WERI-Rb-1 (cell line): ENCODE results near the gene ILF3.

Experiments used
- DNase-seq: peaks from one replicate; pipeline ENCODE4 v3.0.0-alpha.2; 2020
- H3K27ac ChIP-seq: fragments of 250-450 bp; sonication (Bioruptor Pico); 2 replicates; pipeline ENCODE4 v1.5.1; 2020; ENCODE audit warnings: mild to moderate bottlenecking, moderate library complexity
- H3K27me3 ChIP-seq: fragments of 250-450 bp; sonication (Bioruptor Pico); 2 replicates; pipeline ENCODE4 v1.5.1; 2021; ENCODE audit warnings: mild to moderate bottlenecking, low read depth, moderate library complexity; ENCODE audit not compliant: insufficient read depth, severe bottlenecking
- H3K36me3 ChIP-seq: fragments of 250-450 bp; sonication (Bioruptor Pico); 2 replicates; pipeline ENCODE4 v1.5.1; 2020; ENCODE audit warnings: mild to moderate bottlenecking, moderate library complexity
- H3K4me3 ChIP-seq: 2 replicates; pipeline ENCODE4 v1.5.1; 2011; ENCODE audit warnings: low read depth, mild to moderate bottlenecking, control low read depth, low read length
- H3K9me3 ChIP-seq: fragments of 250-450 bp; sonication (Bioruptor Pico); 2 replicates; pipeline ENCODE4 v1.5.1; 2021; ENCODE audit warnings: mild to moderate bottlenecking, moderate library complexity; ENCODE audit not compliant: severe bottlenecking
- CTCF ChIP-seq: IDR thresholded peaks from 2 replicates; pipeline ENCODE4 v1.5.1; 2011; ENCODE audit warnings: low read depth, mild to moderate bottlenecking, control low read depth, inconsistent platforms, low read length

The ILF3 gene

GRCh38 chr19:10680545-10681135, 26.5 kb downstream of the ILF3 start:
- no peaks in the 10 kb centered on the region for H3K27me3 ChIP-seq
- TF ChIP-seq CTCF: no peak
- peaks cover 96% of the 10 kb centered on the region for H3K36me3 ChIP-seq
- H3K27ac ChIP-seq: no peak overlapping the region
- H3K9me3 ChIP-seq: no peaks in the 10 kb centered on the region
- no peak for DNase-seq
- no peak overlapping the region for H3K4me3 ChIP-seq

GRCh38 chr19:10681658-10682057, 27.5 kb downstream of the ILF3 start:
- no peak for TF ChIP-seq CTCF

GRCh38 chr19:10682397-10683063, 28.4 kb downstream of the ILF3 start:
- H3K4me3 ChIP-seq: no peak overlapping the region
- H3K9me3 ChIP-seq: no peaks in the 10 kb centered on the region
- DNase-seq: no peak
- H3K27me3 ChIP-seq: no peaks in the 10 kb centered on the region
- H3K27ac ChIP-seq: no peak overlapping the region
- peaks cover 96% of the 10 kb centered on the region for H3K36me3 ChIP-seq
- no peak for TF ChIP-seq CTCF

More at GRCh38 chr19:10681658-10682057, 27.5 kb downstream of the ILF3 start:
- Histone ChIP-seq H3K36me3 (peaks cover 97% of the 10 kb centered on the region), H3K27ac (no peak overlapping the region), H3K27me3 (no peaks in the 10 kb centered on the region), H3K4me3 (no peak overlapping the region), H3K9me3 (no peaks in the 10 kb centered on the region)
- DNase-seq: no peak

- Histone ChIP-seq H3K36me3 (peaks cover 96% of the 10 kb centered on the region), H3K27me3 (no peaks in the 10 kb centered on the region), H3K9me3 (no peaks in the 10 kb centered on the region), H3K4me3 (no peak overlapping the region), H3K27ac (no peak overlapping the region)
- no peak for DNase-seq
- TF ChIP-seq CTCF: no peak
Measured at GRCh38 chr19:10683064-10683426, 28.9 kb downstream of the ILF3 start.

GRCh38 chr19:10683582-10683981, 29.4 kb downstream of the ILF3 start:
- Histone ChIP-seq H3K27me3 (no peaks in the 10 kb centered on the region), H3K36me3 (peaks cover 96% of the 10 kb centered on the region), H3K4me3 (no peak overlapping the region), H3K9me3 (no peaks in the 10 kb centered on the region), H3K27ac (no peak overlapping the region)
- DNase-seq: no peak
- no peak for TF ChIP-seq CTCF

GRCh38 chr19:10685210-10685609, 31.1 kb downstream of the ILF3 start:
- TF ChIP-seq CTCF: no peak
- no peaks in the 10 kb centered on the region for H3K27me3 ChIP-seq
- no peaks in the 10 kb centered on the region for H3K9me3 ChIP-seq
- no peak for DNase-seq
- H3K36me3 ChIP-seq: peaks cover 96% of the 10 kb centered on the region
- H3K4me3 ChIP-seq: no peak overlapping the region
- H3K27ac ChIP-seq: no peak overlapping the region
